Measurements from ENCODE around the gene CCDC40. TPM values are rescaled to one million over a fixed set of nuclear protein-coding genes. Genes with fewer than 3 reads are reported as not detected.

Gene CCDC40
- total and polyA plus RNA-seq, 10 of the 15 experiments (the other 5 are each of a cell fraction or from before 2014, with no cell fraction given), result 0.06 to 0.10 TPM; not detected in 8

GRCh38 chr17:80129006-80129565, 92.6 kb downstream of the CCDC40 start:
- Histone ChIP-seq H3K9me3 (replicated peaks; ENCODE audit: control insufficient read depth, insufficient read depth, low read length) (no peaks in the 10 kb centered on the region), H3K36me3 (ENCODE audit: control insufficient read depth in 2 of 2, insufficient read depth in 2 of 2, low read length in 1 of 2) (peaks cover 2 to 11% of the 10 kb centered on the region in 2 experiments), H3K4me3 (no peak overlapping the region), H3K79me2 (ENCODE audit: control insufficient read depth, insufficient read depth, low read length) (no peaks in the 10 kb centered on the region), H3K9ac (ENCODE audit: control insufficient read depth, insufficient read depth, low read length) (no peak overlapping the region), H3K27me3 (replicated peaks in 1 of 2; ENCODE audit: control insufficient read depth in 2 of 2, insufficient read depth in 2 of 2, low read length in 1 of 2) (no peaks in the 10 kb centered on the region; a peak in 1 of 4 replicates), H3K4me1 (ENCODE audit: control insufficient read depth, insufficient read depth, low read length) (no peaks in the 10 kb centered on the region), H4K20me1 (ENCODE audit: control insufficient read depth, insufficient read depth) (no peaks in the 10 kb centered on the region), H2AFZ (ENCODE audit: control insufficient read depth, low read depth, low read length) (no peak overlapping the region), H3K4me2 (ENCODE audit: control insufficient read depth, insufficient read depth) (no peak overlapping the region), H3K27ac (ENCODE audit: control insufficient read depth, insufficient read depth) (no peak overlapping the region)
- intact Hi-C loops (cut with micrococcal nuclease; ENCODE audit: unreplicated experiment) (no loop called here), in situ Hi-C loops (cut with MboI) (no loop called here)
- CTCF ChIA-PET, result no interaction called here
- POLR2A ChIA-PET, result interaction anchor here (1.7 kb wide), 1 partner anchor 15 kb away, joined by 4 read pairs; no protein-coding TSS in a partner anchor
- BruUV-seq (replicated peaks), result no TSS peak
- TF ChIP-seq EED (IDR thresholded peaks at IDR 0.05; ENCODE audit: low read depth), result no peak
- no peak for TF ChIP-seq EZH2 (IDR thresholded peaks at IDR 0.05; ENCODE audit: borderline replicate concordance, control insufficient read depth, low read depth, low read length)
- TF ChIP-seq PAX5 (IDR thresholded peaks at IDR 0.05; ENCODE audit: borderline replicate concordance, low read depth, low read length), result no peak
- no peak for TF ChIP-seq KDM1A (IDR thresholded peaks at IDR 0.05; ENCODE audit: borderline replicate concordance)
- TF ChIP-seq IKZF2 (IDR thresholded peaks at IDR 0.05), result no peak
- no peak for TF ChIP-seq NRF1 (conservative IDR thresholded peaks at IDR 0.05; ENCODE audit: low read depth, low read length)
- no peak for TF ChIP-seq TCF12 (IDR thresholded peaks at IDR 0.05; ENCODE audit: low read depth, low read length)
- TF ChIP-seq WRNIP1 (IDR thresholded peaks at IDR 0.05; ENCODE audit: borderline replicate concordance, low read depth, low read length), result no peak
- TF ChIP-seq BRCA1 (IDR thresholded peaks at IDR 0.05; ENCODE audit: low read depth, low read length), result no peak
- TF ChIP-seq IRF3 (IDR thresholded peaks at IDR 0.05), result no peak
- no peak for TF ChIP-seq BACH1 (IDR thresholded peaks at IDR 0.05; ENCODE audit: borderline replicate concordance)
- no peak for TF ChIP-seq FOXK2 (IDR thresholded peaks at IDR 0.05)
- TF ChIP-seq MEF2B (IDR thresholded peaks at IDR 0.05; ENCODE audit: partially characterized antibody, poor library complexity, severe bottlenecking), result no peak
- TF ChIP-seq, protein P1, sequence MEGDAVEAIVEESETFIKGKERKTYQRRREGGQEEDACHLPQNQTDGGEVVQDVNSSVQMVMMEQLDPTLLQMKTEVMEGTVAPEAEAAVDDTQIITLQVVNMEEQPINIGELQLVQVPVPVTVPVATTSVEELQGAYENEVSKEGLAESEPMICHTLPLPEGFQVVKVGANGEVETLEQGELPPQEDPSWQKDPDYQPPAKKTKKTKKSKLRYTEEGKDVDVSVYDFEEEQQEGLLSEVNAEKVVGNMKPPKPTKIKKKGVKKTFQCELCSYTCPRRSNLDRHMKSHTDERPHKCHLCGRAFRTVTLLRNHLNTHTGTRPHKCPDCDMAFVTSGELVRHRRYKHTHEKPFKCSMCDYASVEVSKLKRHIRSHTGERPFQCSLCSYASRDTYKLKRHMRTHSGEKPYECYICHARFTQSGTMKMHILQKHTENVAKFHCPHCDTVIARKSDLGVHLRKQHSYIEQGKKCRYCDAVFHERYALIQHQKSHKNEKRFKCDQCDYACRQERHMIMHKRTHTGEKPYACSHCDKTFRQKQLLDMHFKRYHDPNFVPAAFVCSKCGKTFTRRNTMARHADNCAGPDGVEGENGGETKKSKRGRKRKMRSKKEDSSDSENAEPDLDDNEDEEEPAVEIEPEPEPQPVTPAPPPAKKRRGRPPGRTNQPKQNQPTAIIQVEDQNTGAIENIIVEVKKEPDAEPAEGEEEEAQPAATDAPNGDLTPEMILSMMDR (IDR thresholded peaks at IDR 0.05 in 2 of 3, conservative IDR thresholded peaks at IDR 0.05 in 1 of 3; ENCODE audit: control insufficient read depth in 2 of 3, extremely low read depth in 1 of 3, insufficient read depth in 1 of 3, low read depth in 3 of 3, low read length in 3 of 3), result no peak
- TF ChIP-seq ZNF24 (IDR thresholded peaks at IDR 0.05), result no peak
- TF ChIP-seq NKRF (conservative IDR thresholded peaks at IDR 0.05), result no peak
- TF ChIP-seq ETV6 (conservative IDR thresholded peaks at IDR 0.05 in 1 of 2, IDR thresholded peaks at IDR 0.05 in 1 of 2; ENCODE audit: borderline replicate concordance in 1 of 2, low read depth in 1 of 2), result no peak
- no peak for DNase-seq (ENCODE audit: low read depth, low spot score)
- no peak for ATAC-seq
- FAIRE-seq, result no peak
- SMC1A ChIA-PET (ENCODE audit: uncharacterized antibody, unreplicated experiment), result no interaction called here
- RAD21 ChIA-PET (ENCODE audit: unreplicated experiment), result no interaction called here
- WGBS (ENCODE audit: insufficient coverage, insufficient replicate concordance, low lambda C conversion rate, missing lambda C conversion rate), result 33% methylated on average over 4 of the region's 4 CpGs
